Esophagus muscularis mucosa (tissue), 4 donors: Measurements from ENCODE around the gene TNNT2. TPM values are rescaled to one million over a fixed set of nuclear protein-coding genes. Genes with fewer than 3 reads are reported as not detected.

ENCODE experiments used
- DNase-seq: peaks from one replicate; pipeline ENCODE4 v3.0.0-alpha.2; 2017; ENCODE audit errors: extremely low spot score
- H3K27ac ChIP-seq, 4 donors: fragments of 200-600 bp; sonication (generic); replicated peaks in 1 of 4; 1 replicate in 3 of 4; 2 replicates in 1 of 4; pipeline ENCODE4 v1.5.1; 2016 to 2019; ENCODE audit warnings: mild to moderate bottlenecking in 1 of 4
- H3K27me3 ChIP-seq, 4 donors: fragments of 200-600 bp; sonication (generic); one replicate each; pipeline versions ENCODE4 v1.5.1 to v1.6.0; 2016 to 2019
- H3K36me3 ChIP-seq, 4 donors: fragments of 200-600 bp; sonication (generic); one replicate each; pipeline ENCODE4 v1.5.1; 2016 to 2019
- H3K4me1 ChIP-seq, 4 donors: fragments of 200-600 bp; sonication (generic); one replicate each; pipeline ENCODE4 v1.5.1; 2016 to 2019
- H3K4me3 ChIP-seq, 4 donors: fragments of 200-600 bp; sonication (generic); 1 replicate in 2 of 4; 2 replicates in 2 of 4; pipeline ENCODE4 v1.5.1; 2016 to 2019; ENCODE audit warnings: mild to moderate bottlenecking in 4 of 4, moderate library complexity in 1 of 4
- H3K9me3 ChIP-seq, 4 donors: fragments of 200-600 bp; sonication (generic); 1 replicate in 3 of 4; 2 replicates in 1 of 4; pipeline ENCODE4 v1.5.1; 2016 to 2019
- EP300 ChIP-seq: sonication (generic); formaldehyde crosslinking; IDR thresholded peaks from one replicate; pipeline ENCODE4 v1.6.1; 2017; ENCODE audit warnings: antibody characterized with exemption
- POLR2A ChIP-seq: fragments of 450-650 bp; IDR thresholded peaks from one replicate; pipeline ENCODE4 v1.6.1; 2017; ENCODE audit warnings: antibody characterized with exemption, moderate library complexity, mild to moderate bottlenecking, low read depth
- POLR2AphosphoS5 ChIP-seq, 2 donors: sonication (generic); formaldehyde crosslinking; IDR thresholded peaks; one replicate each; pipeline ENCODE4 v1.6.1; 2017; ENCODE audit warnings: antibody characterized with exemption in 2 of 2
- WGBS: methylation state at CpG from one replicate; pipeline ENCODE4 v1.1.5; 2018; 5-methylcytosine and 5-hydroxymethylcytosine counted together
- intact Hi-C: fragments of 100-400 bp; cut with DNase I; formaldehyde crosslinking; loops from one replicate; pipeline ENCODE4 v1.15.1; 2023
- total RNA-seq, 4 donors: library from RNA; depleted of rRNA; stranded (reverse); fragments of >200 nt; gene quantifications; one replicate each; pipeline versions ENCODE4 v1.1.0 to v1.2.1, GENCODE V29; 2016
- TF ChIP-seq, protein P1 (sequence below), 3 experiments: fragments of 200-600 bp in 2 of 3; fragments of 450-650 bp in 1 of 3; sonication (generic) in 2 of 3; IDR thresholded peaks; one replicate each; pipeline ENCODE4 v1.5.1; 2017 to 2019; ENCODE audit warnings: antibody characterized with exemption in 3 of 3, mild to moderate bottlenecking in 2 of 3, moderate library complexity in 1 of 3

The TNNT2 gene
- total RNA-seq, 4 donors from 2014 or later = 0.83 to 2.0 TPM; not detected in 2

DNA sequence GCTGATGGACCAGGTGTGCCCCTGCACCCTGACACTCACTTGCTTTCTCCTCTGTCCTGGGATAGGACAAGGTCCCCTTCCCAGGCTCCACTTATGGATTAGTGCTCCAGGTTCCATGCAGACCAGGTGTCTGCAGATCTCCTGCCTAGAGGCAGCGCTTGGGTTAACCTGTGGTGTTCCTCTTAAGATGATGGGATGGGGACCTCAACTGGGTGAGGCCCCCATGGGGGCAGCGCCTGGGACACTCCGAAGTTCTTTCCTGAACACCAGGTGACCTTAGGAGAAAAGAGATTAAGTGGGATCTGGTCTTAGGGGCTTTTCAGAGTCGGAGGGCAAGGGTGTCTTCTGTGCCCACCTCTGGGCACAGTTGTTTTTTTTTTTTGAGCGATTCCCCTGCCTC, 21.2 kb downstream of the TNNT2 start:
- intact Hi-C loops = no loop called here
- Histone ChIP-seq H3K36me3 (peaks cover 0 to 23% (median 0%) of the 10 kb centered on the region in 4 donors), H3K9me3 (no peaks in the 10 kb centered on the region), H3K27me3 (peaks cover 0 to 35% (median 0%) of the 10 kb centered on the region in 4 donors), H3K4me1 (peaks cover 0 to 15% (median 3%) of the 10 kb centered on the region in 4 donors), H3K27ac (no peak overlapping the region), H3K4me3 (no peak overlapping the region)
- TF ChIP-seq, protein P1, sequence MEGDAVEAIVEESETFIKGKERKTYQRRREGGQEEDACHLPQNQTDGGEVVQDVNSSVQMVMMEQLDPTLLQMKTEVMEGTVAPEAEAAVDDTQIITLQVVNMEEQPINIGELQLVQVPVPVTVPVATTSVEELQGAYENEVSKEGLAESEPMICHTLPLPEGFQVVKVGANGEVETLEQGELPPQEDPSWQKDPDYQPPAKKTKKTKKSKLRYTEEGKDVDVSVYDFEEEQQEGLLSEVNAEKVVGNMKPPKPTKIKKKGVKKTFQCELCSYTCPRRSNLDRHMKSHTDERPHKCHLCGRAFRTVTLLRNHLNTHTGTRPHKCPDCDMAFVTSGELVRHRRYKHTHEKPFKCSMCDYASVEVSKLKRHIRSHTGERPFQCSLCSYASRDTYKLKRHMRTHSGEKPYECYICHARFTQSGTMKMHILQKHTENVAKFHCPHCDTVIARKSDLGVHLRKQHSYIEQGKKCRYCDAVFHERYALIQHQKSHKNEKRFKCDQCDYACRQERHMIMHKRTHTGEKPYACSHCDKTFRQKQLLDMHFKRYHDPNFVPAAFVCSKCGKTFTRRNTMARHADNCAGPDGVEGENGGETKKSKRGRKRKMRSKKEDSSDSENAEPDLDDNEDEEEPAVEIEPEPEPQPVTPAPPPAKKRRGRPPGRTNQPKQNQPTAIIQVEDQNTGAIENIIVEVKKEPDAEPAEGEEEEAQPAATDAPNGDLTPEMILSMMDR (IDR thresholded peaks at IDR 0.05) = no peak
- no peak for TF ChIP-seq POLR2AphosphoS5 (IDR thresholded peaks at IDR 0.05)
- TF ChIP-seq POLR2A = no peak
- TF ChIP-seq EP300 = no peak
- no peak for DNase-seq
- 100% methylated on average over 5 of the region's 5 CpGs for WGBS

DNA sequence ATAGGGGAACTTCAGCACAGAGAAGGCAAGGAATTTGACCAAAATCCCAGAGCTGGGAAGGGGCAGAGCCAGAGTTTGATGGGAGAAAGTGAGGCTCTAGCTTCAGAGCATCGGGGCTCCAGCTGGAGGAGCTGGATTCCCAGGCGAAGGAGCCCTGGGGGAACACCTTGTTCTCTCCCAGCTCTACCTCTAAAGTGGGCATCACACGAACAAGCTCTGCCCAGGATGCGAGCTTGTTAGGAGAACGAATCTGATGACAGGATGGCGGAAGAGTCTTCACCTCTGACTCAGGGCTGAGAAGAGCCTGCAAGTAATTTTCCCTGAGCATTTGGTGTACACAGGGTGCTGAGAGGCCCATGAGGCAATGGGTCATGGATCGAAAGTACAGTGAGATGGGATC, 22.0 kb downstream of the TNNT2 start:
- intact Hi-C loops = no loop called here
- no peaks in the 10 kb centered on the region for H3K9me3 ChIP-seq
- H3K36me3 ChIP-seq = peaks cover 0 to 16% (median 0%) of the 10 kb centered on the region in 4 donors
- 92% methylated on average over 7 of the region's 7 CpGs for WGBS
- no peak overlapping the region for H3K27ac ChIP-seq
- DNase-seq = no peak
- H3K4me1 ChIP-seq = peaks cover 0 to 15% (median 3%) of the 10 kb centered on the region in 4 donors
- H3K27me3 ChIP-seq = peaks cover 0 to 35% (median 0%) of the 10 kb centered on the region in 4 donors
- no peak for TF ChIP-seq EP300
- TF ChIP-seq POLR2AphosphoS5 (IDR thresholded peaks at IDR 0.05) = no peak
- TF ChIP-seq, protein P1 (IDR thresholded peaks at IDR 0.05) = no peak
- TF ChIP-seq POLR2A = no peak
- no peak overlapping the region for H3K4me3 ChIP-seq

DNA sequence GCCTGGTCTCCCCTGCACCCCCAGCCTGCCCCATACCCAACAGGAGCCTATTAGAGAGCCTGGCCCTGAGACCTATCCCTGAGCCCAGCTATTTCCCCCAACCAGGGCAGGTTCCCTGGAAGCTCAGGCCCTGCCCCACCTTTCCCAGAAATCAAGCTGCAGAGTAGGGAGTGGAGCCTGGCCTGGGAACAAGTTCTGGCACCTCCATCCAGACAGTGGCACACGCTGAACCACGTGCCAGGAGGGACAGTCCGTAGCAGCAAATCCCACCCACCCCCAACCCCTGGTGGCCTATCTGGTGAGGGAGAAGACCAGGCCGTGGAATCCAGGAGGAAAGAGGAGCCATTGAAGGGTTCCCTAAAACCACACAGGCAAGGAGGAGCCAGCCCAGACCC, 22.6 kb downstream of the TNNT2 start:
- 44% methylated on average over 4 of the region's 4 CpGs for WGBS
- Histone ChIP-seq H3K4me1 (peaks cover 0 to 15% (median 3%) of the 10 kb centered on the region in 4 donors), H3K4me3 (no peak overlapping the region), H3K27me3 (peaks cover 0 to 35% (median 0%) of the 10 kb centered on the region in 4 donors), H3K27ac (no peak overlapping the region), H3K9me3 (no peaks in the 10 kb centered on the region), H3K36me3 (peaks cover 0 to 10% (median 0%) of the 10 kb centered on the region in 4 donors)
- DNase-seq = no peak
- intact Hi-C loops = no loop called here
- TF ChIP-seq EP300 = no peak
- no peak for TF ChIP-seq POLR2A
- TF ChIP-seq, protein P1 (IDR thresholded peaks at IDR 0.05) = no peak
- no peak for TF ChIP-seq POLR2AphosphoS5 (IDR thresholded peaks at IDR 0.05)

DNA sequence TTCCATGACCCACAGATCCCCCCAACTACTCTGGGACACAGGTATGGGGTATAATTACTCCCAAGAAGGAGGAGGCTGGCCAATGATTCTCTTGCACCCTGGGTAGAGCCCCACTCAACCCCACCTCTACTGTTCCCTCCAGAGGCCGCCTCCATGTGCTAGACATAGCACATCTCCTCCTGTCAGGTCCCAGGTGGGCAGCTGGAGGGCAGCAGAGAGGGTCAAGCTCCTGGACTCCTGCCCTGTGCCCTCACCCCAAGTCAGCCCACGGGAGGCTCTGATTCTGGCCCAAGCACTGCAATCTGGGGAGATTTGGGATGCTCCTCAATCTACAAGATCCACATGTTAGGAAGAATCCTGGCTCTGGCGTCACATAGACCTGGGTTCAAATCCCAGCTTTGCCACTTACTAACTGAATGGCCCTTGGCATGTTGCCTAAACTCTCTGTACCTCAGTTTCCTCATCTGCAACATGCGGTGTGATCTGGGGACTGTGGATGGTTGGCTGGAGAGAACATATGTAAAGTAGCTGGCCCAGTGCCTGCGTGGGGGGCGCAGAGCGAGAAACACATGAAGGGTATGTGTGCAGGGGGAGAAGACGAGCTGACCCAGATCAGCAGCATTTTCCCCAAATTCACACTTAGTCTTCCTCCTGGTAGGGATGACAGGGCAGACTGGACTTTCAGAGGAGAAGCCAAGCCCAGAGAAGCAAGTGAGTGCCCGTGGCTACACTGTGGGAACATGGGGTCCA, 23.2 kb downstream of the TNNT2 start:
- no peak for DNase-seq
- Histone ChIP-seq H3K4me3 (no peak overlapping the region), H3K27me3 (peaks cover 0 to 35% (median 0%) of the 10 kb centered on the region in 4 donors), H3K4me1 (peaks cover 0 to 12% (median 3%) of the 10 kb centered on the region in 4 donors), H3K27ac (no peak overlapping the region), H3K9me3 (no peaks in the 10 kb centered on the region), H3K36me3 (peaks cover 0 to 4% (median 0%) of the 10 kb centered on the region in 4 donors)
- intact Hi-C loops = no loop called here
- WGBS = 93% methylated on average over 9 of the region's 9 CpGs
- no peak for TF ChIP-seq POLR2A
- TF ChIP-seq EP300 = no peak
- no peak for TF ChIP-seq POLR2AphosphoS5 (IDR thresholded peaks at IDR 0.05)
- TF ChIP-seq, protein P1 (IDR thresholded peaks at IDR 0.05) = no peak
